Pons (tissue), 1 donor: Measurements from ENCODE around the gene PRB4.
"Not testable (repeated sequence)": the region's sequence is repeated elsewhere in the genome, so short reads cannot be mapped to it uniquely, and the experiment has no call there.

ENCODE experiments used
- DNase-seq: peaks from one replicate; pipeline ENCODE4 v3.0.0-alpha.2; 2016; ENCODE audit warnings: low spot score

The PRB4 gene

DNA sequence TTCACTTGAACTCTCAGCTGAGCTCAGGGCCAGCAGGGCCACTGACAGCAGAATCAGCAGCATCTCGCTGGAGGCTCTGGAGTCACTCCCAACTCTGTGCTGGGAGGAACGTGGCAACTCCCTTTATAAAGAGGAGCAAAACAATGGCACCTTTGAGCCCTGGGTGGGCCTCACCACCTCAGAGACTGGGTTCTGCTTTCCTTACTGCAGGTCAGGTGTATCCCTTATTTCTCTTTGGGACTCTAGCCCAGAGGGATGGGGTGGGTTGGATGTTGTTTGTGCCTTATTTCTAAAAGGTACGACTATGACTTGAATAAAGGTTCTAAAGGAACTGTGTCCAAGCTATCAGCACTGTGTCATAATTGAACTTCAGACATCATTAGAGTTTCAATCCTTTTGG lies at the start of gene PRB4:
Gene PRB4 (minus strand): TSS at position 101 of the 400 bp plus-strand sequence. CDS start 38 bp downstream, at position 63.
- DNase-seq, result no peak

DNA sequence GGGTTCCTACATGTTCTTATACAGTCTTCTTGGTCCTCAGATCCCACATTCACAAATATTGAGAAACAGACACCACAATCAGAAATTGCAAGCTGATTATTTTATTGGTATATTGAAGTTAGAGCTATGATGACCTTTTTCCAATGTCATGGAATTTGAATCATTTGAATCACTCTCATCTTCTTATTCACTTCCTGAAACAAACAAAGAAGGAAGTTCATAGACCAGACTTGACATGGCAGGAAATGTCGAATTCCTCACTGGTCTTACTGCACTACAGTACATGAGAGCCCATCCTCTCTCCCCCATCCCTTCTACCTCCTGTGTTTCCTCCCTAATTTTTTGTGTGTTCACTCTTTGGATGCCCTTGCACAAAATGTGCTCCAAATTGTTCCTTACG lies 41.5 kb upstream of the PRB4 start:
- DNase-seq, result not testable (repeated sequence)

DNA sequence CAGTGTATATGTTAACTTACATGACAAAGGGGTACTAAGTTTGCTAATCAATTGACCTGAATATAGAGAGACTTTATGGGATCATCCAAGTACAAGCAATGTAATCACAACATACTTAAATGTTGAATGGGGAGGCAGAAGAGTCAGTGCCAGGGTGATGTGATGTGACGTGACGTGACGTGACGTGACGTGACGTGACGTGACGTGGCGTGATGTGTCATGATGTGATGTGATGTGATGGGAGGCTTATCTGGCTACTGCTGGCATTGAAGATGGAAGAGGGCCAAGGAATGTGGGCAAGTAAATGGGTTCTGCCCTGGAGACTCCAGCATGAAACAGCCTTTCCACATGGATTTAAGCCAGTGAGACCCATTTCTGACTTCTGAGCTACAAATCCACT lies 38.2 kb upstream of the PRB4 start:
- DNase-seq, result no peak

DNA sequence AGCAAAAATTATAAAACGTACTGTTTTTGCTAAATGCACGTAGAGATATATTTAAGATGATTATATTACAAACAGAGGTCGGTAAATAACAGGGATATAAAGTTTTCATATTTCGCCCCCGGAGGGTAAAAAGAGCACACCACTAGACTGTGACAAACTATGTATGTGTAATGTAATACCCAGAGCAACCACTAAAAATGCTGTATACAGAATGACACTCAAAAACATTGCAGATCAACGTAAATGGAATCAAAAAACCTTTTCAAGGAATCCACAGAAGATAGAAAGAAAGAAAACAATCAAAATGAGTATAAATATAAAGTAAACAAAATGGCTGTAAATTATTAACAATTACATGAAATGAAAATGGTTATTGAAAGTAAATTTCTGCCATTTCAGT lies 37.6 kb upstream of the PRB4 start:
- DNase-seq, result no peak

DNA sequence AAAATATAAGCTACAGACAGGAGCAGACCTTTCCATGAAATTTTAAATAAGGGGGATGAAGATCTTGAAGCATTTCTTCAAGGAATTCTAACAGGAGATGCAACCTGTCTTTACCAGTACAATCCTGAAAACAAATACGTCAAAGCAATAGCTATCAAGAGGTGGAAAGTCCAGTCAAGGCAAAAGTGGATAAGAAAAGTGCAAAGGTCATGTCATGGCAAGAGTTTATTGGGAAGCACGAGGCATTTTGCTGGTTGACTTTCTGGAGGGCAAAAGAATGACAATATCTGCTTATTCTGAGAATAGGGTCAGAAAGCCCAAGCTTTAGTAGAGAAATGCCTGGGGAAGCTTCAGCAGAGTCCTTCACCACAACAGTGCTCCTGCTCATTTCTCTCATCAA lies 34.3 kb upstream of the PRB4 start:
- DNase-seq, result no peak

DNA sequence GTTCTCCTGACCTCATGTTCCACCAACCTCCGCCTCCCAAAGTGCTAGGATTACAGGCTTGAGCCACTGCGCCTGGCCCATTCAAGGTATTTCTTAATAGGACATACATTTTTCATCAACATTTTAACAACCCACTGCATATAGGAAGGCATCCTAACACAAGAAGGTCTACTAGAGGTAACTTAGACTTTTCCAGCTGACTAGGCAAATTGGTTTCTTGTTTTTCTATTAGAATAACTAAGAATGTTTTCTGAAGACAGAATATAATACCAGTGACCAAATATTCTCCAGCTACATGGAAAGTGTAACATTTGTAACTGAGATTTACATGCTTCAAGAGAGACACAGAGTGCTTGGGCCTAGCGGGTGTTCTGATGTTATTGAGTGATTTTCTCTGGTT lies 14.2 kb upstream of the PRB4 start:
- no peak for DNase-seq

DNA sequence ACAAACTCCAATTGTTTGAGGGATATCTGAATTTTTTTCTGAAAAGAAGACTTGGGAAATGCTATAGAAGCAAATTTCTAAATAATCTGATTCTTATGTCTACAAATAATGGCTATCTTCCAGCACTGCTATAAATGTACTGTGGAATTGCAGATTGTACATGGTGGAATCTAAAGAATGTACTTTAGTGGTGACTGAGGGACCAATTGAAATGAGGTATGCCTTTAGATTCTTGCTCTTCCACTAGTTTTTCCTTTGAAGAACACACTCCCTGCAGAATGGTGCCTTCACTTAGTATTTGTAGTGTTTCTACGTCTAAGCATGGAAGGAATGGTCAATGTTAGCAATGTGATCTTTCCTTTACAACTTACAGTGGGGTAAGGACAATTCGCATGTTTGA lies 11.7 kb upstream of the PRB4 start:
- DNase-seq, result no peak

DNA sequence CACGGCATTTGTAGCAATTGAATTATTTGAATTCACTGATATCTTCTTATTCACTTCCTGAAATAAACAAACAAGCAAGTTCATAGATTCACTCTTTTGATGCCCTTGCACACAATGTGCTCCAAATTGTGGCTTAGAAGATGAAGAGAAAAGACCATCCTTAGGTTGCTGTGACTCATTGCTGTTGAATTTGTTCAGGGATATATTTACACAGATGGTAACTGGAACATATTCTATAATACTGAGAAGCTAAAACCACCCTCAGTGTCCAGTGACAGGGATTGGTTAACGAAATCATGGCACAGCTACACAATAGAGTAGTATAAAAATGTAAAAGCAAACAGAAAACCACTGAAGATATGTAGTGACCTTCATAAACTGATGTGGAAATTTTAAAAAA lies 3.1 kb downstream of the PRB4 start:
- no peak for DNase-seq

DNA sequence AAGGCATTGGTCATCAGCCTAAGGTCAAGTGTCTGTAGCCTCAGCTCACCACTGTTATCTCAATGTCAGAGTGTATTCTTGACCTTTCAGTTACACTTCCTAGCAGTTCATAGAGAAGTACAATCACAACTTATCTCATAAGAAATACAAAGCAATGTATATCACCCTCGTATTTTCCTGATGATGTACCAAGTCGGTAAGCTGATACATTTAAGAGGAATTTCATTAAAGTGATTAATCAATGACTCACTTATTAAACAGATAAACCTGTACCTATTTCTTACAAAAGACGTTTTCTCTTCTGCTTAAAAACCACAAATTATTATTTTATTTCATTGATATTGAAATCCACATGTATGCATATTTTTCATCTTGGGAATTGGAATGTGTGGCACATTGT lies 36.8 kb downstream of the PRB4 start:
- no peak for DNase-seq

DNA sequence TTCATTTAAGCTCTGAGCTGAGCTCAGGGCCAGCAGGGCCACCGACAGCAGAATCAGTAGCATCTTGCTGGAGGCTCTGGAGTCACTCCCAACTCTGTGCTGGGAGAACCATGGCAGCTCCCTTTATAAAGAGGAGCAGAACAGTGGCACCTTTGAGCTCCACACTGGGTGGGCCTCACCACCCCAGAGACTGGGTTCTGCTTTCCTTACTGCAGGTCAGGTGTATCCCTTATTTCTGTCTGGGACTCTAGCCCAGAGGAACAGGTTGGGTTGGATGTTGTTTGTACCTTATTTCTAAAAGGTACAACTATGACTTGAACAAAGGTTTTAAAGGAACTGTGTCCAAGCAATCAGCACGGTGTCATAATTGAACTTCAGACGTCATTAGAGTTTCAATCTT lies 40.6 kb downstream of the PRB4 start, which contains the start of gene PRB3:
Gene PRB3 (minus strand): TSS at position 101 of the 400 bp plus-strand sequence. CDS start 38 bp downstream, at position 63.
- DNase-seq, result no peak

DNA sequence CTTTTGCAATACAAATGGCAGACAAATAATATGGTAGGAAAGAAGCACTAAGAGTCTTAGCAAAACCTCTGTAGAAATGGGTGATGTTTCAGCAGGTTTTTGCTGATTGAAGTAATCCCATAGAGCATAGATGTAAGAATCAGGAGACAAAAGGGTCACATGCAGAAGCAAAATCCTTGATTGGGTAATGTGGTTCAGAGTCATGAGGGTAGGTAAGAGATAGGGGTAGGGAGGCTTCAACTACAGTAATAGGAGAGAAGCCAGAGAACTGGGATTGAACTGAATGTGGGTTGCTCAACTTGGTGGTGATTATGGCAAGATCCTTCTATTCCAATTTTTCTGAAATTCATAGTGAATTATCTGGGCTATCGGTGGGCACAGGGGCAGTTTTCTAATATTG lies 45.7 kb downstream of the PRB4 start:
- no peak for DNase-seq
